ENCODE results near the gene MRPL50. TPM values are rescaled to one million over a fixed set of nuclear protein-coding genes. Genes with fewer than 3 reads are reported as not detected.

Gene MRPL50
- total RNA-seq, 1 experiment from 2014 or later: 11.9 TPM

GRCh38 chr9:101354143-101354764 lies 44.2 kb downstream of the MRPL50 start:
- H3K27me3 ChIP-seq (ENCODE audit: insufficient read depth, low read depth): no peaks in the 10 kb centered on the region
- no peaks in the 10 kb centered on the region for H3K79me2 ChIP-seq (ENCODE audit: low read depth)
- H2AFZ ChIP-seq: no peak overlapping the region
- intact Hi-C loops (cut with micrococcal nuclease; ENCODE audit: unreplicated experiment): no loop called here
- no peak for TF ChIP-seq CTCF (conservative IDR thresholded peaks at IDR 0.05)
- TF ChIP-seq EZH2 (IDR thresholded peaks at IDR 0.05; ENCODE audit: low read depth): no peak
- POLR2A ChIA-PET (ENCODE audit: unreplicated experiment): no interaction called here
- H3K9me2 ChIP-seq (ENCODE audit: insufficient read depth): no peaks in the 10 kb centered on the region
- DNase-seq: no peak
- H4K20me1 ChIP-seq (ENCODE audit: insufficient read depth): no peaks in the 10 kb centered on the region
- no peaks in the 10 kb centered on the region for H3K9me3 ChIP-seq (ENCODE audit: insufficient read depth, low read depth)
- no peaks in the 10 kb centered on the region for H3K4me1 ChIP-seq (replicated peaks; ENCODE audit: insufficient read depth)
- BruUV-seq (replicated peaks): no TSS peak
- H3K4me2 ChIP-seq: no peak overlapping the region
- no peaks in the 10 kb centered on the region for H3F3A ChIP-seq (ENCODE audit: insufficient read depth, low read depth)
- no peaks in the 10 kb centered on the region for H3K36me3 ChIP-seq (ENCODE audit: low read depth)
- CTCF ChIA-PET: no interaction called here
- H3K4me3 ChIP-seq: no peak overlapping the region
- no peak overlapping the region for H3K27ac ChIP-seq

GRCh38 chr9:101353683-101354082 lies 44.7 kb downstream of the MRPL50 start:
- ChIA-PET CTCF (no interaction called here), POLR2A (ENCODE audit: unreplicated experiment) (no interaction called here)
- DNase-seq: no peak
- Histone ChIP-seq H2AFZ (no peak overlapping the region), H4K20me1 (ENCODE audit: insufficient read depth) (no peaks in the 10 kb centered on the region), H3K4me2 (no peak overlapping the region), H3K4me3 (no peak overlapping the region), H3K9me2 (ENCODE audit: insufficient read depth) (no peaks in the 10 kb centered on the region), H3K27me3 (ENCODE audit: insufficient read depth, low read depth) (no peaks in the 10 kb centered on the region), H3K79me2 (ENCODE audit: low read depth) (no peaks in the 10 kb centered on the region), H3K27ac (no peak overlapping the region), H3F3A (ENCODE audit: insufficient read depth, low read depth) (no peaks in the 10 kb centered on the region), H3K9me3 (ENCODE audit: insufficient read depth, low read depth) (no peaks in the 10 kb centered on the region), H3K36me3 (ENCODE audit: low read depth) (no peaks in the 10 kb centered on the region), H3K4me1 (replicated peaks; ENCODE audit: insufficient read depth) (no peaks in the 10 kb centered on the region)
- BruUV-seq (replicated peaks): no TSS peak
- TF ChIP-seq EZH2 (IDR thresholded peaks at IDR 0.05; ENCODE audit: low read depth) (no peak), CTCF (conservative IDR thresholded peaks at IDR 0.05) (no peak)
- intact Hi-C loops (cut with micrococcal nuclease; ENCODE audit: unreplicated experiment): no loop called here

GRCh38 chr9:101352892-101353463 lies 45.4 kb downstream of the MRPL50 start:
- H3K27ac ChIP-seq: no peak overlapping the region
- H3F3A ChIP-seq (ENCODE audit: insufficient read depth, low read depth): no peaks in the 10 kb centered on the region
- H3K36me3 ChIP-seq (ENCODE audit: low read depth): no peaks in the 10 kb centered on the region
- DNase-seq: no peak
- H4K20me1 ChIP-seq (ENCODE audit: insufficient read depth): no peaks in the 10 kb centered on the region
- no peaks in the 10 kb centered on the region for H3K27me3 ChIP-seq (ENCODE audit: insufficient read depth, low read depth)
- no peaks in the 10 kb centered on the region for H3K4me1 ChIP-seq (replicated peaks; ENCODE audit: insufficient read depth)
- H3K9me2 ChIP-seq (ENCODE audit: insufficient read depth): no peaks in the 10 kb centered on the region
- no peak overlapping the region for H3K4me2 ChIP-seq
- H2AFZ ChIP-seq: no peak overlapping the region
- no peaks in the 10 kb centered on the region for H3K79me2 ChIP-seq (ENCODE audit: low read depth)
- no TSS peak for BruUV-seq (replicated peaks)
- TF ChIP-seq CTCF (conservative IDR thresholded peaks at IDR 0.05): no peak
- TF ChIP-seq EZH2 (IDR thresholded peaks at IDR 0.05; ENCODE audit: low read depth): no peak
- POLR2A ChIA-PET (ENCODE audit: unreplicated experiment): no interaction called here
- CTCF ChIA-PET: no interaction called here
- H3K9me3 ChIP-seq (ENCODE audit: insufficient read depth, low read depth): no peaks in the 10 kb centered on the region
- no peak overlapping the region for H3K4me3 ChIP-seq
- intact Hi-C loops (cut with micrococcal nuclease; ENCODE audit: unreplicated experiment): no loop called here

All from PC-9 (cell line).